ENCODE data around the gene SPINK1.

SPINK1 gene

GRCh38 chr5:147857302-147858129, 26.0 kb upstream of the SPINK1 start:
- DNase-seq (ENCODE audit: low read depth), result peak; percentile 61
- TF ChIP-seq CTCF (IDR thresholded peaks at IDR 0.05; ENCODE audit: insufficient read depth, low read depth, low read length, missing control alignments), result peak; percentile 81
- H3K4me3 ChIP-seq (ENCODE audit: low read depth, low read length), result no peak overlapping the region

GRCh38 chr5:147856801-147857200, 25.3 kb upstream of the SPINK1 start:
- DNase-seq (ENCODE audit: low read depth), result no peak
- H3K4me3 ChIP-seq (ENCODE audit: low read depth, low read length), result no peak overlapping the region
- no peak for TF ChIP-seq CTCF (IDR thresholded peaks at IDR 0.05; ENCODE audit: insufficient read depth, low read depth, low read length, missing control alignments)

GRCh38 chr5:147855774-147856069, 24.3 kb upstream of the SPINK1 start:
- H3K4me3 ChIP-seq (ENCODE audit: low read depth, low read length), result no peak overlapping the region
- TF ChIP-seq CTCF (IDR thresholded peaks at IDR 0.05; ENCODE audit: insufficient read depth, low read depth, low read length, missing control alignments), result no peak
- no peak for DNase-seq (ENCODE audit: low read depth)

- no peak overlapping the region for H3K4me3 ChIP-seq (ENCODE audit: low read depth, low read length)
- no peak for TF ChIP-seq CTCF (IDR thresholded peaks at IDR 0.05; ENCODE audit: insufficient read depth, low read depth, low read length, missing control alignments)
- no peak for DNase-seq (ENCODE audit: low read depth)
Observed at GRCh38 chr5:147854894-147855773, 23.7 kb upstream of the SPINK1 start.

GRCh38 chr5:147854331-147854730, 22.9 kb upstream of the SPINK1 start:
- no peak for TF ChIP-seq CTCF (IDR thresholded peaks at IDR 0.05; ENCODE audit: insufficient read depth, low read depth, low read length, missing control alignments)
- no peak for DNase-seq (ENCODE audit: low read depth)
- H3K4me3 ChIP-seq (ENCODE audit: low read depth, low read length), result no peak overlapping the region

- TF ChIP-seq CTCF (IDR thresholded peaks at IDR 0.05; ENCODE audit: insufficient read depth, low read depth, low read length, missing control alignments), result no peak
- DNase-seq (ENCODE audit: low read depth), result no peak
- H3K4me3 ChIP-seq (ENCODE audit: low read depth, low read length), result no peak overlapping the region
Observed at GRCh38 chr5:147853372-147853987, 22.0 kb upstream of the SPINK1 start.

Data from GM12865 (cell line).